NCI-H2171 treated with DMSO at 0.1 percent for 48 hours (cell line): ENCODE data around the gene CCR3.
A peak's percentile ranks its signal among the peaks of the same experiment; 100 is the strongest.

Experiments used
- DNase-seq: peaks from one replicate; lab custom pipeline; 2025; lab: John Stamatoyannopoulos, UW

CCR3 gene

DNA sequence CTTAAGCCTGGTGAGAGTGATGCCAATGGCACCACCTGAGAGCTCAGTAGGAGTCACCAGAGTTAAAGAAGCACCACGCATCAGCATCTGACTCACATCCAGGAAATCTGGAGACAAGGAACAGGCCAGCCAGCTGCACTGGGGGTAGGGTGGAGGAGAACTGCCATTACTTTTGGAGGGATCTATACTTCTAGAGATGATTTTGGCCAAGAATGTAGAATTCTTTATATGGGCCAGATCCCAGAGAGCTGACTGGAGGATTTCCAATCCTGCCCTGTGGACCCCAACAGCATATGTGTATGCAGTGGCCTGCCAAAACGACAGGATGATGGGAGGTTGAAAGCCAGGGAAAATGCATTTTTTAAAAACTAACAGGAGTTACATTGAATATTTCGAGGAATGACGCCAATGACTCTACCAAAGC is 29.8 kb downstream of the CCR3 start:
- no peak for DNase-seq

- DNase-seq, result peak; percentile 3
Observed at GRCh38 chr3:46276497-46277099, 34.3 kb downstream of the CCR3 start.

DNA sequence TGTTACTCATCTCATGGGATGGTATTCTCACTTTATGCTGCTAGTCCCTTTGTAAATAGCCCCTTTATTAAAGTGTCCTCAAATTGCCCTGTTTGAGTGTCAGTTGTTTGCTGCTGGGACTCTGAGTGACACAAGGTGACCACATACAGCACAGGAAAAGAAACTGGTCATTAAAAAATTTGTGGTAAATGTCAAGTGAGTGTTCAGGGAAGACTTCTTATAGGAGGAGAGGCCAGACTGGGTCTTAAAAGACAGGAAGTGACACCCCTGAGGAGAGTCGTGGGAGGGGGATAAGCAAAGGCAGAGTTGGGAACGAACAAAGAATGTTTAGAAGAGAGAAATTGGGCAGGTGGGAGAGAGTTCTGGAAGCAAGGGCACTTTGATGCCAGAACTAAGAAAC is 35.2 kb downstream of the CCR3 start:
- DNase-seq, result no peak

DNA sequence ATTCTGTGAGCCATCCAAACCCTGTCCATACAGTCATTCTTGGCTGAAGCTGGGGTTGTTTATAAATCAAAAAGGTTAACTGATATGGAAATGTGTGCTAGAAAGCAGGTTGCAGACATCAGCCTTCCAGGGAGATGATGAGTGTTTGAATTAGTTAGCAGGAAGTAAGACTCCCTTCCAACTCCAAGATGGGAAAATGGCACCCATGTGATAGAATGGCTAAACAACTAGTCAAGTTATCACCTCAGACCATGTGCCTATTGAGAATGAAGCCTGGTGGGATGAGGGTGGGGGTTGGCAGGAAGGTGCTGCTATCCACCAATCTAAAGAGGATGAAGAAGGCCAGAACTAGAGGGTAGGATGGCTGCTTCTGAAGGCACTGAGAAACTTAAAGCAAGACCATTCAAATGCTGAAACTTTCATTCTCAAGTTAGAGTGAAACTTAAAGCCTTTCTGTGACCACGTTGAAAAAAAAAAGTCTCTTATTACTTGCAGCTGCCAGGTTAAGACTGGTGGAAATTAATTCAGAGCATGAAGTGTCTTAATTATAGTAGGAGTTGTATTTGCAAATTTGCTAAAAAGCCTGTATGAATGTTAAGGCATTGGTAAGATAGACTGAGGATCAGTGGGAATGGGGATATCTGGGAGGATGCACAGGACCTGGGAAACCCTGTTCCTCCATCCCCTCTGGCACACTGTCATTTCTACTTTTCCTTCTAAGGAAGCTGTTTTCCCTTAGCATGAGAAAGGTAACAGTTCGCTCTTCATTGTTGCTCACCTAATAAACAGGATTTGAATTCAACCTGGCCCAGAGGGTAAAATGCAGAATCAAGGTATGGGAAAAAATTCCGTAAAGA is 36.8 kb downstream of the CCR3 start:
- no peak for DNase-seq

DNA sequence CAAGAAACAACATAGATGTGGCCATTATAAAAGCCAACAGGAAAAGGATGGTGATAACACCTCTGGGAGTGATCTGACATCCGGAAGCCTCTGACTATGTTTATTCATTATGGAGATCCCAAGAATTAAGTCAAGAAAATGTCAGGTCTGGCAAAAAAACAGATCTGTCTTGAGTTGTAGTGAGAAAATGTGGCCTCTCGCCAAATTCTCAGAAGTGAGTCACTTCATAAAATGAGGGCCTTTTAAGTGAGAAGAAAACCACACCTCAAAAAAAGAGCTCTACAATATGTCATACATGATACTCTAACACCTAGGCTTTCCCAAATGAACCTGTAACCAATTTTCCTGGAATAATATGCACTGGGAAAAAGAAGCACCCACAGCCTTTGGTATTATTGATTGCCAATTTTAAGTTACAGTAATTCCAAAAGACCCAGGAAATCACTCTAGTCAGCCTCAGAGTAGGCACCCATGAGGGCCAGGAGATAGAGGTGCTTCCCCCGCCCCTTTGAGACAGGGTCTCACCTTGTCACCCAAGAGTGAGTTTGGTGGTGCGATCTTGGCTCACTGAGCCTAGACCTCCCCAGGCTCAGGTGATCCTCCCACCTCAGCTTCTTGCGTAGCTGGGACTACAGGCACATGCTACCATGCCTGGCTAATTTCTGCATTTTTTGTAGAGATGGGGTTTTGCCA is 38.0 kb downstream of the CCR3 start:
- no peak for DNase-seq

DNA sequence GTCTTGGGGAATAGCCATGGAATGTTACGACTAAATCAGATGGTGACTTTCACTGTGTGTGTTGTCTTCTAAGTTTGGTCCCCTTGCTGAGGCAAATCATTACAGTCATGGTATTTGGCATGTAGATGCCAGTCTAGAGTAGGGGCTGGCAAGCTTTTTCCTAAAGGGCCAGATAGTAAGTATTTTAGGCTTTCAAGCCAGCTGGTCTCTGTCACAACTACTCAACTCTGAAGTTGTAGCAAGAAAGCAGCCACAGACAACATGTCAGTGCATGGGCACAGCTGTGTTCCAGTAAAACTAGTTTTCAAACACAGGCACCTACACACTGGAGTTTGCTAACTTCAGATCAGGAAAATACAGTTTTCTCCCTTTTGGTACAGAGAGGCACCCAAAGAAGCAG is 39.3 kb downstream of the CCR3 start:
- no peak for DNase-seq

GRCh38 chr3:46282041-46282440 is 39.8 kb downstream of the CCR3 start:
- no peak for DNase-seq

DNA sequence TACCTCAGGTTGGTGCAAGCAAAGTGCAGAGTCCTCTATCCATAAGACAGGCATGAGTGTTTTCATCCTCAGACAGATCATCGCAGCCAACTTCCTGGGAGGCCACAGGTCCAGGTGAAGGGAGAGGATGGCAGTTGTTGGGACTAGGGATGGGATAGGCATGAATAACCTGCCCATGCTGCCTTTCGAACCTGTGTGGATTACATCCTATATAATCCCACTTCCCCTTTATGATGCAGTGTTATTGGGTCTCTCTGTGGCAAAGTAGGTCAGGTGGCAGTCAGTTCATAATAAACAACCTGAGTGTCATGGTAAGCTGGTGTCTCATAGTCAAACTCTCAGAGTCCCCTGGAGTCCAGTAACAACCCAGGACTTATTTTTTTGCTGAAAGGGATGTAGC is 40.4 kb downstream of the CCR3 start:
- DNase-seq, result no peak

DNA sequence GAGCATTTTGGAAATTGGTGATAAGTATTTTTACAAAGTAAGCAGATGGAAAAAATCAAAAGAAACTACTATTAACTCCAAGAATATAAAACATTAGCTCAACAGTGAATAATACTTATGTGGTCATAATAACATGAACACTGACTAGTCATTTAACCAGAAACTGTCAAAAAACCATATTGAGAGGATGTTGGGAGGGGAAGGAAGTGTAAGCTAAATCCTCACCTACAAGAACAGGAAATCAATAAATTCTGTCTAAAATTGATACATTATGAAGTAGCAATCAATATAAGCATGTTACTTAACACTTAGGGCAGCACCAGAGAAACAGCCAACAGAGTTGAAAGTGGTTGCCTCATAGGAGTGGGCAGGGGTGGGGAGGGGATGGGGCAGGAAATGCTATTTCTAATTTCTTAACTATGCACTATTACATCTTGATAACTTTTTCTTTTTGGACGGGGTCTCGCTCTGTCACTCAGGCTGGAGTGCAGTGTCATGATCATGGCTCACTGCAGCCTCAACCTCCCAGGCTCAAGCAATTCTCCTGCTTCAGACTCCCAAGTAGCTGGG is 41.7 kb downstream of the CCR3 start:
- no peak for DNase-seq

DNA sequence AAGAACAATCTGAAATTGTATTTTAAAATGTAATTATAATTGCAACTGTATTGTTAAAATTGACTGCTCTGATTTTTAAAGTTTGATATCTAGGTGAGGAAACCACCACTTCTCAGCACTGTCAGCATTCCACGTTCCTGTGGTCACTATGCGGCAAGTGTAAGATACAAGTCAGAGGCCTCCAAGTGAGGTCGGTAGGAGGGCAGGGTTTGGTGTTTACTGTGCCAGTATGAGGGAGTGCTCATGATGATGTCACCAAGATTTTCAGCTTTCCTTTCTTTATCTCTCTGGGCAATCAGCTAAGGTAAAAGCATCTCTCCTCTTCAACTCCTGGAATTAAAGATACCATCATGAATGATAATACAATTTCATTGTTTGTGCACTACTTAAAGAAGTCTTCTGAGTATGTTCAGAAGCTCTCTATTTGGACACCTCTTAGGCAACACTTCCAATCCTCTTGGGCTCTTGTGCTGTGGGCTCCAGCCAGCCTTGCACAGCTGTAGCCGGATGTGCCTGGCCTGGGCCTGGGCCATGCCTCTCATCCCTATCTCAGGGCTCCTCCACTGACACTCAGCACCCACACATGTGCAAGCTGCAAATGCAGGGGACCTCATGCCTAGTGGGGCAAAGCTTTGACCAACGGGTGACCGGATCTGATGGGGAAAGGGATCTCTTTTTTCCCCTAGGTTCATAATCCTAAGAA is 42.9 kb downstream of the CCR3 start:
- no peak for DNase-seq

- DNase-seq, result no peak
Observed at GRCh38 chr3:46285931-46286619, 43.8 kb downstream of the CCR3 start.

- DNase-seq, result no peak
Observed at GRCh38 chr3:46286947-46287565, 44.8 kb downstream of the CCR3 start.

DNA sequence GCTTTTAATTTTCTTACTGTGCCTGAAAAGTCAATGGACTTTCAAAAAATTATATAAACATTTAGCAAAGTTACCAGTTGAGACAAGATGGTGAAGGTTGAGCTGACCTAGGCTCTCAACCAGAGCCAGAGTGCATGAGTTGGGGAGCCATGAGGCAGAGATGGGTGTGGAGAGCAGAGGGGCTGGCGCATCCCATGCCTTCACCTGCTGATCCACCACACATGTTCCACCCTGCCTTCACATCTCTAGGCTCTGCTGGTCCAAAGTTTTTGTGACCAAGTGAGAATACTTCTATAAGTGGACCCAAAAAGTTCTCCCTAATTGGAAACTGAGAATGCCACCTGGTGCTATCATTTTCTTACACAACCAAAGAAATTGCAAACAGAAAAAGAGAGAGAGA is 47.3 kb downstream of the CCR3 start:
- no peak for DNase-seq

DNA sequence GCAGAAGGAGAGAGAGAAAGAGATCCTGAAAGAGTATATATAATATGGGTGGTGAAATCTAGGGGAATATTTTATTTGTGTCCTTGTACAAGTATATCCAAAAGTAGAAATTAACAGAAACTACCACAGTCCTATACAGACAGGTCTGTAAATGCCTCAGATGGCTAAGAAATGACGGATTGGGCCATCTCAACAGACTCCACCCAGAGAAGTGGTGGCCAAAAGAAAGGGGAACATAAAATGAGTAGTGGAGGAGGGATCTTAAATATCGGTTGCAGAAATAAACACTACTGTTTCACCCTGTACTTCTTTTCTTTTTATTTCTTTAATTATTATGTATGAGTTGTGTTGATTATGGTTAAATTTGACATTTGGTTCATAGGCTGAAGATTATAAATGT is 47.7 kb downstream of the CCR3 start:
- no peak for DNase-seq

GRCh38 chr3:46291046-46291445 is 48.8 kb downstream of the CCR3 start:
- DNase-seq, result no peak

DNA sequence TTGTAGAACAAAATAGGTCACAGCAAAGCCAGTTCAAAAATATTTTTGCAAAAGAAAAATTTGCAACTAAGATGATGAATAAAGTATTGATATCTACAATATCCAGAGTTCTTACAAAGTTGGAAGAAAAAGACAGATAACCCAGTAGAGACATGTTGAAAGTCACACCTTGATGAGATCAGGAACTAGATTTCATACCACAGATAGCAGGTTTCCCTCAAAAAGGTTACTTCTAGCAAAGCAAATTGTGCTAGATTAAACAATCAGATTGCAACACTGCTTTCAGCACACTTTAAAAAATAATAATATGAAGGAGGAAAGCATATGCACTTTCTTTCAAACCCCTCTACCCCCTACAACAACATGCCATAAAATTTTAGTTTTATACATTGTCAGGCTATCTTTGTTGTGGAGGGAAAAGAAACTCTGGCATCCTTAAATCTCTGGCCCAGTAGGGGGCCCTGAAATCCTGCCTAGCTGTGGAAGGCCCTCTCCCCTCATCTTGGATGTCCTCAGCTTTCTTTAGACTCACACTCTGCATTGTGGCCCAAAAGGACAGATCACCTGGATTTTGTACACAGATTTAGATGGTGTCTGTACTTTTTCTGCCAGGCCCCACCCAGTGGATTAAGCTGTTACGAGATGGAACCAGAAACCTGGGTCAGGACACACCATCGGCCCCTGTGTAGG is 50.9 kb downstream of the CCR3 start:
- no peak for DNase-seq

GRCh38 chr3:46293991-46294833 is 52.0 kb downstream of the CCR3 start:
- no peak for DNase-seq

DNA sequence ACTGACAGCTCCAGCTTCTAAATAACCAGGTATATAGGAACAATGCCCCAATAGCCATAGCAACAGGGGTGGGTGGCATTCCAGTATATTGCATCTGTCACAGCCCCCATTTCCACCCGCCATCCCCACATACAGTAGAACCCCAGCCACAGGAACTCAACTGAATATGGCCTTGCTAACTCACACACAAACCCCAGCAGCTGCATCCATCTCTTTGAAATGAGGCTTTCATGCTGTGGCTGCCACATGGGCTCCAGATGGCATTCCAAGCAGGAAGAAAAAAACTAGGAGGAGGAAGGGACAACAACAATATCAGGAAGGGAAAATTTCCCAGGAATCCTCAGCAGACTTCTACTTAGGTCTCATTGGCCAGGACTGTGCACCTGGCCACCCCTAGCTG is 54.6 kb downstream of the CCR3 start:
- peak; percentile 67 for DNase-seq

DNA sequence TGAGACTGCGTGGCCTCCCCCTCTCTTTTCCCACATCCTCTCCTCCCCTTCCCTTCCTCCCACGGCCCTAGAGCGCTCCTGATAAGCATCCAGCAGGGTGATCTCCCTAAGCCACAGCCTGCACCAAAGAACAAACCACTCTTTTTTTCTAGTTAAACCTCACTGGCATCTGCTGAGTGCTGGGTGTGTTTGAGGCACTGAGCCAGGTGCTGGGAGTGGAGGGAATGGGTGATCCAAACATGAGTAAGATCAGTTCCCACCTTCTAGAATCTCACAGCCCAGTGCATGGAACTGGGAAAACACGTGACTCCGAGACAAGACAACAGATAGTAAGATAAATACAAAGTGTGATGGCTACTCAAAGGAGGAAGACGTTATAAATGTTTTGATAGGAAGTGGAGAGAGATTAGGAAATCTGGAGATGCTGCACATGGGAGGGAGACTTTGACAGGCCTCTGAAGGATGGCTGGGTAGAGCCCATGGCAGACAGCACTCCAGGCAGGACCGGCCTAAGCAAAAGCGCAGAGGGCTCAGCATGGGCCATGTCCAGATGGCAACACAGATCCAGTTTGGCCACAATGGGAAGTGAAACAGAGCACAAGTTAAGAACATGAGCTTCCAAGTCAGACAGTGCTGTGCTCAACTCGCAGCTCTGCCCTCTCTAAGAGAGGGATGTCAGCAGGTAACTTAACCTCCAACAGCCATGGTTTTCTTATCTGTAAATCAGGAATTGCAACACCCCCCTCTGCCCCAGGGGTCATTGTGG is 55.6 kb downstream of the CCR3 start:
- DNase-seq, result peak; percentile 19
